Lung microvascular endothelial cell (primary cell): ENCODE results near the gene MAPK14. TPM values are rescaled to one million over a fixed set of nuclear protein-coding genes. Genes with fewer than 3 reads are reported as not detected.

ENCODE experiments used
- DNase-seq, 2 donors: peaks; one replicate each; pipeline versions ENCODE4 v3.0.0 to v3.0.0-alpha.2; 2010; ENCODE audit warnings: low read depth in 2 of 2
- total RNA-seq: library from RNA; depleted of rRNA; stranded (reverse); fragments of >200 nt; gene quantifications from 2 replicates; pipeline ENCODE4 v1.2.1, GENCODE V29; 2014

The MAPK14 gene
- total RNA-seq, 1 donor from 2014 or later: 36.5 TPM

DNA sequence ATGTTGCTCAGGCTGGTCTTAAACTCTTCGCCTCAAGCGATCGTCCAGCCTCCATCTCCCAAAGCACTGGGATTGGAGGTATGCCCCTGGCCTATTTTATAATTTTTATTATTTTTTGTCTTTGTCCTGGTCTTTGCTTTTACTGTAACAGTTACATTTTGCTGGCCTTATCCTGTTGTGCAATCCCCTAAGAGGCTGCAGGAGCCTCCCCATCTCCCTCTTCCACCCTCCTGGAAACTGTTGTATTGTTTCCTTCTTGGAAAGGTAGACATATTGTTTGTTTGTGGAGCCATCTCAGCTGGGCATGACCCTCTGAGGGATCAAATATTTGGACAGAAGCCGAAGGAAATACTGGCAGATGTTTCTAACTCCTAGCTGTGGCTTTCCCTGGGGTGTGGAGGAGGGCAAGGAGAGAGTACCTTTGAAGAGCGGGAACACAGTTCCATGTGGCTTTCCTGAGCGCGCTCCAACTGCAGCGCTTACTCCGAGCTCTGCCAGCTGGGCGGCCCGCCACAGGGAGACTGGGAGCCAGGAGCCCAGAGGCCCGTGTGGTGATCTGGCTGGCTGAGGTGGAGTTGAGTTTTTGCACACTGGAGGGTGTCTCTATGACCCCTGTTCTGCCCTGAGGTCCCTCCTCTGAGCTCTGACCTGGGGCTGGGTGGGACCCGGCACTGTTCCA lies 107.6 kb downstream of the MAPK14 start:
- DNase-seq: no peak

DNA sequence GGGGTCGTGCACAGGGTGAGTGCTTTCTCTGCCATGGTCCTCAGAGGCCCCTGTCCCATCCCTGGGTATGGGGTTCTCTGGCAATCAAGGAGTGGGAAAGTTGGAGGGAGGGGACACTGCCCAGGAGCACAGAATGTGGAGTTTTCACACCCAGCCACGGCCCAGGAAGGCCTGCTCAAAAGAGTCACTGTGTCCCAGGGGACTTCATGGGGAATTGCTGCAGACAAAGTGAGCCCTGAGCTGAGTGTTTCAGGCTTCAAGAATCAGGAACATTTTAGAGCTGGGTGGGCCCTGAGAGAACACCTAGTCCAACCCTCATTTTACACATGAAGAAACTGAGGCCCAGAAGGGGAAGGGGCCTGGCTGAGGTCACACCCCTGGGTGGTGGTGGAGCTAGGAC lies 108.4 kb downstream of the MAPK14 start:
- no peak for DNase-seq

DNA sequence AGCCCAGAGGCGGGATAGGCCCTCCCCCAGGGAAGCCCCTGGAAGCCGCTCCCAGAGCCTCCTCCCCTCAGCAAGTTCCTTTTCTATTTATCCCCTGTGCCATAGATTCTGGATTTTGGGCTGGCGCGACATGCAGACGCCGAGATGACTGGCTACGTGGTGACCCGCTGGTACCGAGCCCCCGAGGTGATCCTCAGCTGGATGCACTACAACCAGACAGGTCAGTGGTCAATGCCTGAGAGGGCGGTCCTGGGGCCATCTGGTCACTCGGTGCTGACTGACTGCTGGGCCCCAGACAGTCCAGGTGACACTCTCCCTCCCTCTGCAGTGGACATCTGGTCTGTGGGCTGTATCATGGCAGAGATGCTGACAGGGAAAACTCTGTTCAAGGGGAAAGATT lies 108.9 kb downstream of the MAPK14 start:
- DNase-seq: no peak

DNA sequence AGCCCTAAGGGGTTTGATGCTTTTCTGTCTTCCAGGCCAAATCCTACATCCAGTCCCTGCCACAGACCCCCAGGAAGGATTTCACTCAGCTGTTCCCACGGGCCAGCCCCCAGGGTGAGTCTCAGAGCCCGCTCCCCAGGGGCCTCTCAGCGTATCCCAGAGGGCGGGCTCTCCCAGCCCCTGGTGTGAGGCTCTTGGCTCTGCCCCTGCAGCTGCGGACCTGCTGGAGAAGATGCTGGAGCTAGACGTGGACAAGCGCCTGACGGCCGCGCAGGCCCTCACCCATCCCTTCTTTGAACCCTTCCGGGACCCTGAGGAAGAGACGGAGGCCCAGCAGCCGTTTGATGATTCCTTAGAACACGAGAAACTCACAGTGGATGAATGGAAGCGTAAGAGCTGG lies 111.1 kb downstream of the MAPK14 start:
- no peak for DNase-seq

DNA sequence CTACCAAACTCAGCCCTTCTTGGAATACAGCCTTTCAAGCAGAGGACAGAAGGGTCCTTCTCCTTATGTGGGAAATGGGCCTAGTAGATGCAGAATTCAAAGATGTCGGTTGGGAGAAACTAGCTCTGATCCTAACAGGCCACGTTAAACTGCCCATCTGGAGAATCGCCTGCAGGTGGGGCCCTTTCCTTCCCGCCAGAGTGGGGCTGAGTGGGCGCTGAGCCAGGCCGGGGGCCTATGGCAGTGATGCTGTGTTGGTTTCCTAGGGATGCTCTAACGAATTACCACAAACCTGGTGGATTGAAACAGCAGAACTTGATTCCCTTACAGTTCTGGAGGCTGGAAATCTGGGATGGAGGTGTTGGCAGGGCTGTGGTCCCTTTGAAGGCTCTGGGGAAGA lies 111.8 kb downstream of the MAPK14 start:
- DNase-seq: peak; percentile 41 to 60

DNA sequence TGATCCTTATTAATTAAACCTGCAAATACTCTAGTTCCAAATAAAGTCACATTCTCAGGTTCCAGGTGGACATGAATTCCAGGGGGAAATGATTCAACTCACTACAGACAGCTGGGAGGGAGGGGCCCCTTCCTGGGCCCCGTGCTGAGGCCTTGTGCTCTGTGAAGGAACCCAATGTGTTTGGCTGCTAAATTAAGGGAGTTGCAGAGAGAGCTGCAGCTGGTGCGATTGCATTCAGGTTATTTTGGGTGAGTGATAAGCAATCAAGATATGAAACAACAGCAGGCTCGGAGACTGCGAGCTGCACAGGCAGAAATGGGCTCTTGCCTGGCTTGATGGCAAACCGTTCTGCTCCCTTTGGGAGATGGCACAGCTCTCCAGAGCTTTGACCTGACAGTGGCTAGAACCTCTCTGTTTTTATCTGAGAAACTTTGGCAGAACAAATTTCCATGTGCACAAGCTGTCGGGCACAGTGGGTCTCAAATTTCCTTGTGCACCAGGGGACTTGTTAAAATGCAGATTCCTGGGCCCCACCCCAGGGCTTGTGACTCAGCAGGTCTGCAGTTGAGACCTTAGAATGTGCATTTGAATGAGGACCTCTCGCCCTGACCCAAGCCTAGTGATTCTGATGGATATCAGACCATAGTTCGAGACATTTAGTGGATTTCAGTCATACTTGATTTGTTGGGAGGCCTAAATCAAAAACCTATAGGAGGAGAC lies 112.5 kb downstream of the MAPK14 start:
- DNase-seq: no peak

DNA sequence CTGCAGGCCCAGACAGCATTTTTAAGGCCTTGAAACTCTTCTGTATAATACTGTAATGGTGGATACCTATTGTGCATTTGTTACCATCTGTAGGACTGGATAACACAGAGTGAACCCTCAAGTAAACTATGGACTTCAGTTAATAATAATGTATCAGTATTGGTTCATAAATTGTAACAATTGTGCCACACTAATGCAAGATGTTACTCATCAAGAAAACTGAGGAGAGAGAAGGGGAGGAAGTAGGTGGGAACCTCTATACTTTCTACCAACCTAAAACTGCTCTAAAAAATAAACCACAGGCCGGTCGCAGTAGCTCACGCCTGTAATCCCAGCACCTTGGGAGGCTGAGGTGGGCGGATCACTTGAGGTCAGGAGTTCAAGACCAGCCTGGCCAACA lies 113.5 kb downstream of the MAPK14 start:
- DNase-seq: no peak

DNA sequence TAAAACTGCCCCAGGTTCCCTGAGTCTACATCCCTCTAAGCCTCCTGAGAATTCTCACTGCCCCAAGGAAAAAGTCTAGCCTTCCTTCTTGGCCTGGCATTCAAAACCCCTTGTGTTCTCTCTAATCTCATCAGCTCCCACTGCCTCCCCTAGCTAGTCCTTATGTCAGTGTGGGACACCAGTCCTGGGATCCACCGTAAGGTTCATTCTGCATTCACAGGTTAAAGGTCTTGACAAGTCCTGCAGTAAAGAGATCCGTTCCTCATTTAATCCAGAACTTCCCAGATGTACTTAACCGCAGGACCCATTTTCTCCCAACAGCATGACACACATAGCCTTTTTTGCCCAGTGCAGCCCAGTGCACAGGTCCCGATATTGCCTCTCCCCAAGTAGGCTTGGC lies 114.4 kb downstream of the MAPK14 start:
- DNase-seq: no peak

DNA sequence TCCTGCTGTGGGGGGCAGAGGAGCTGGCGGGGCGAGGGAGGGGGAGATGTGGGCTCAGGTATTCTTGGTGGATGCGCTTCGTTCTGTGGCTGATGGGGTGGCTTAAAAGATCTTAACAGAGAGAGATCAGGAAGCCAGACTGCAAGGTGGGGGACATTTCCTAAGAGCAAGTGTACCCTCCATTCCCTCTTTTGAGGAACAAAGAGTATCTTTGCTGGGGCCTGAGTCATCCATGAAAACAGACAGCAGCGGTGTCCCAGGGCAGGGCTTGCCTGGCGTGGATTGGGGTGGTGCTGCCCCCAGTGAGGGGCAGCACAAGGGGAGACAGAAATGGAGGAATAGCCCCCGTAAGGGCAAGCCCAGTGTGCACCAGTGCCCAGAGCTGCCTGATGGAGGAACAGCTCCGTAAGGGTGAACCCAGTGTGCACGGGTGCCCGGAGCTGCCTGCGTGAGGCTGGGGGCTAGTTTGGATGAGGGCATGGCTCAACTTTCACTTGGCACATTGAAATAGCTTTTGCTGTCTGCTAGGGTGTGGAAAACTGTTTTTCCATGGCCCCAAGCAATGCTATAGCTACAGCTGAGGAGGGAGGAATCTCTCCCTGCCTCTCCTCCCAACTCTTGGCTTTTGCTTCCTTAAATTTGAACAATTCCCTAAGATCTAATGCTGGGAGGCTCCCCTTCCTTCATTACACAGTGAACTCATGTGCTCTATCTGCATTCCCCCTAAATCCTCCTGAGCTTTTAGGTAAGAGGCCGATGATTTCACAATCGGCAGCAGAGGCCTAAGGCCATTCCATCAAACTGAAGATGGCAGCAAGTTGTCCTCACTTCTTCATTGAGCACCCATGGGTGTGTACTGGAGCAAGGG lies 115.6 kb downstream of the MAPK14 start:
- no peak for DNase-seq

DNA sequence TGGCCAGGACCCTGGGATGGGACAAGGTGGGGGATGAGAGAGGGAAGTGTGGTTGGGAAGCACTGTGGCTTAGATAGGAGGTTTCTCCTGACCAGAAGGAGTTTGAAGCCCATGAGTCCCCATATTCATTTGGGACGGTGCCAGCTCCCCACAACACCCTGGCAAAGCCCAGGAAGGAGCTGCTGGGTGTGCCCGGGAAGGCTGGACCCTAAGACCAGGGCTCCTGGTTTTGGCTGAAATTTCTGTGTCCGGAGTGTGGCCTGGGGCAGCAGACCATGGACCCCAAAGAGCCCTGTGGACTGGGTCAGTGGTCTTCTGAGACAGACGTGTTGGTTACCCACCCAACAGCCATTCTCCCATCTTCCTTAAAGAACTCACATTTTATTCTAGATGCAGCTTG lies 117.9 kb downstream of the MAPK14 start:
- no peak for DNase-seq

DNA sequence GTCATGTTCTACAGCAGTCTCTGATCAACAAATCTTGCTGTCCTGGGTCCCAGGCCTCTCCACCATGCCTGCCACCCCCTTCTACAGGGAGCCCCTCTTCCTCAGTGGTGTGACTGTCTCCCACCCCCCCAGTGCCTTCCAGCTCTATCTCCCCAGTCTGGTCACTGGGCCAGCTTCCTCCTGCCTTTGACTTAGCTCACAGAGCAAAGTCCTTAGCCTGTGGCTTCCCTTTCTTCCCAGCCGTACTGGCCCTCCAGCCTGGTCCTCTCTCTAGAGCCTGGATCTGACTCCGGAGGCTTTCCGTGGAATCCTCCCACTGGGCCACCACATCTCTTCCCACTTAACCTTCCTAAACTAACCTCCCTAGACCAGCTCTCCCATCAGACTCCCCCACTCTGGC lies 119.7 kb downstream of the MAPK14 start:
- no peak for DNase-seq

DNA sequence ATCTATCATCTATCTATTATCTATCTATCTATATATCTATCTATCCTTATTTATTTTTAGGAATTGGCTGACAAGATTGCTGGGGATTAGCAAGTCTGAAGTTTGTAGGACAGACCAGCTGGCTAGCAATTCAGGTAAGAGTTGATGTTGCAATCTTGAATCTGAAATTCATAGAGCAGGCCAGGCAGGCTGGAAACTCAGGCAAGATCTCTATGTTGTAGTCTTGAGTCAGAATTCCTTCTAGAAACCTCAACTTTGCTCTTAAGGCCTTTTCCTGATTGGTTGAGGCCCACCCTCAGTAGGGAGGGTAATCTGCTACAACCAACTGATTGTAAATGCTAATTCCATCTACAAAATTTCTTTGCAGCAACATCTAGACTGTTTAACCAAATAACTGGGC lies 121.9 kb downstream of the MAPK14 start:
- DNase-seq: no peak

DNA sequence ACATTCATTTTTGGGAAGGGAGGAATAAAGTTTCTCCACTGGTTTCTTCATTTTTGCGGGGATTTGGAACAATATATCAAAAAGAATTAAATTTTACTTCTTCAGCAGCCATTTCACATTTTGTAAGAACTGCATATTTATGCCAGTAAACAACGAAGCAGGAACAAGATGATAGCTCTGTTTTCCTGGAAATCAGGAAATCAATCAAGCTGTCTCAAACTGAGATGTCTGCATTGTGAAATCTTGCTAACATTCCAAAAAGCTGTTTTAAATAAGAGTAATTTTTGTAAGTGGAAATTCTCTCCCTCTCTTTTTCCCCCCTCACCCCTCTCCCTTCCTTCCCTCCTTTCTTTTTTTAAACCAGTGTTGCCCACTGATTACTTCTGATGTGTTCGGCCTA lies 122.7 kb downstream of the MAPK14 start:
- DNase-seq: no peak

DNA sequence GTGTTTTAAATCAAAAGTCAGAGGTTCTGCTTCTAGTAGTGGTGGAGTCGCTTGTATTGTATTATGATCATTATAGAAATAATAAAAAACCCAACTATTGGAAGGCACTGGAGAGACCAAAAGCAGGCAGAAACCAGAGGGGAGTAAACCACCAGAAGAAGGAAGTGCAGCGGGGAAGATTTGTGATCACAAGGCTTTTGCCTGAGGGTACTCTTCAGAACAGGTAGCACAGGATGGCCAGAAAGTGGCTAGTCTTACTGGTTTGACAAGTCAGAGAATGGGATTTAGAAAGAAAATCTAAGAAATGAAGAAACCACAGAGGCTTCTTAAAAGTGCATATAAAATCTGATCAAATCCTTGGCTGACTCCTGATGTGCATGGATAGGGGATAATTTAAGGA lies 126.7 kb downstream of the MAPK14 start:
- no peak for DNase-seq

DNA sequence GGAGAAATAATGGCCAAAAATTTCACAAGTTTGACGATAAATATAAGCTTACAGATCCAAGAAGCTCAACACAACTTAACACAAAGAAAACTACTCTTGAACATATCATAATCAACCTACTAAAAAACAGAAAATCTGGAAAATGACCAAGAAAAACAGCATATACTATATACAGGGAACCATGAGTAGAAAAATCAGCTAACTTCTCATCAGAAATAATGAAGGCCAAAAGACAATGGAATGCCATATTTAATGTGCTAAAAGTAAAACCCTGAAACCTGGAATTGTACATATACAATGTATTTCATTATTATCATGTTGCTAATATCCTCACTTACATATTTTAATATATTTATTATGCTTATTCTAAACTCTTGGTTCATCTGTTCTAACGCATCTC lies 128.1 kb downstream of the MAPK14 start:
- no peak for DNase-seq

DNA sequence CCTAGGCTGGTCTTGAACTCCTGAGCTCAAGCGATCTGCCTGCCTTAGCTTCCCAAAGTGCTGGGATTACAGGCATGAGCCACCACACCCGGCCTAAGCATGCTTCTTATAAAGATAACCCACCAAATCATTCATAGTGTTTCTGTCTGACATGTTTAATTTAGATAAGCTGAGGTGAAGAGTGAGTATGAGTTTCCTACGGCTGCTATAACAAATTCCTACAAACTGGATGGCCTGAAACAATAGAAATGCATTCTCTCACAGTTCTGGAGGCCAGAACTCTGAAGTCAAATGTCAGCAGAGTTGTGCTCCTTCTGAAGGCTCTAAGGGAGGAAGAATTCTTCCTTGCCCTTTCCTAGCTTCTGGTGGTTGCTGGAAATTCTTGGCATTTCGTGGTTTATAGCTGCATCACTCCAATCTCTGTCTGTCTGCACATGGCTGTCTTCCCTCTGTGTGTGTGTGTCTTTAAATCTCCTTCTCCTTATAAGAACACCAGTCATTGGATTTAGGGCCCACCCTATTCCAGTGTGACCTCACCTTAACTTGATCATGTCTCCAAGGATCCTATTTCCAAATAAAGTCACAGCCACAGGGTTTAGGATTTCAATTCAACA lies 132.6 kb downstream of the MAPK14 start:
- no peak for DNase-seq

Other genes with a start within 250 kb of the MAPK14 start
- not detected in 2 replicates for gene CLPSL1, start 246.8 kb upstream of the MAPK14 start, total RNA-seq
- gene CLPS, start 230.5 kb upstream of the MAPK14 start, total RNA-seq: not detected in 2 replicates
- gene LHFPL5, start 222.5 kb upstream of the MAPK14 start, total RNA-seq: not detected in 2 replicates
- gene SRPK1, start 106.7 kb upstream of the MAPK14 start, total RNA-seq: 32.3 and 36.3 TPM in 2 replicates
- not detected in 2 replicates for gene SLC26A8, start 3.2 kb upstream of the MAPK14 start, total RNA-seq
- gene MAPK13, start 102.7 kb downstream of the MAPK14 start, total RNA-seq: 3.2 and 4.1 TPM in 2 replicates
- gene BRPF3, start 168.9 kb downstream of the MAPK14 start, total RNA-seq: 4.6 and 7.7 TPM in 2 replicates
- not detected in 2 replicates for gene PNPLA1, start 242.3 kb downstream of the MAPK14 start, total RNA-seq